K562 (cell line): ENCODE data around the gene SHFL. TPM values are rescaled to one million over a fixed set of nuclear protein-coding genes. Genes with fewer than 3 reads are reported as not detected.

Experiments used
- FOXM1 ChIP-seq, 2 experiments: fragments of 450-650 bp in 1 of 2; sonication (generic) in 1 of 2; formaldehyde crosslinking in 1 of 2; IDR thresholded peaks; 2 replicates each; pipeline versions ENCODE4 v1.6.1 to v1.9.0; 2017 to 2022; ENCODE audit warnings: low read depth in 2 of 2, mild to moderate bottlenecking in 2 of 2, missing genetic modification reagents in 1 of 2, moderate library complexity in 1 of 2
- RBM17 ChIP-seq: fragments of 200-400 bp; formaldehyde crosslinking; IDR thresholded peaks from 2 replicates; pipeline ENCODE4 v1.6.1; 2017; ENCODE audit warnings: low read depth, mild to moderate bottlenecking, low read length, borderline replicate concordance
- SIX5 ChIP-seq, 2 experiments: IDR thresholded peaks; 2 replicates each; pipeline ENCODE4 v1.6.1; 2011; ENCODE audit warnings: low read length in 2 of 2, borderline replicate concordance in 1 of 2, low read depth in 1 of 2, mild to moderate bottlenecking in 1 of 2, moderate library complexity in 1 of 2; ENCODE audit not compliant: insufficient read depth in 1 of 2
- XRCC3 ChIP-seq: fragments of 450-650 bp; IDR thresholded peaks from 2 replicates; pipeline ENCODE4 v1.6.1; 2017; ENCODE audit warnings: mild to moderate bottlenecking, moderate library complexity
- ZNF140 ChIP-seq: fragments of 250-450 bp; sonication (Bioruptor Pico); IDR thresholded peaks from 2 replicates; pipeline ENCODE4 v1.8.0; 2021; ENCODE audit warnings: moderate library complexity, mild to moderate bottlenecking, inconsistent platforms
- ZNF143 ChIP-seq: sonication (generic); formaldehyde crosslinking; IDR thresholded peaks from 2 replicates; pipeline ENCODE4 v1.9.0; 2022; ENCODE audit warnings: mild to moderate bottlenecking, missing genetic modification reagents
- ZNF197 ChIP-seq: fragments of 200-800 bp; sonication (Bioruptor generic); IDR thresholded peaks from 2 replicates; pipeline ENCODE4 v1.6.1; 2016; ENCODE audit warnings: low read depth, missing genetic modification characterization, missing compliant biosample characterization
- ZNF280A ChIP-seq: fragments of 450-650 bp; IDR thresholded peaks from 2 replicates; pipeline ENCODE4 v1.6.1; 2018; ENCODE audit warnings: mild to moderate bottlenecking, low read depth; ENCODE audit not compliant: partially characterized antibody
- ZNF318 ChIP-seq, 2 experiments: fragments of 450-650 bp; IDR thresholded peaks; 2 replicates each; pipeline ENCODE4 v1.6.1; 2016; ENCODE audit warnings: mild to moderate bottlenecking in 2 of 2, borderline replicate concordance in 1 of 2, low read depth in 1 of 2, moderate library complexity in 1 of 2
- polyA plus RNA-seq, 8 experiments: library from polyadenylated mRNA; depleted of rRNA in 4 of 8; stranded (reverse) in 5 of 8; unstranded in 3 of 8; fragments of >200 nt; fragmentation: Nextera tagmentation in 2 of 8; fragmentation: Illumina TruSeq in 1 of 8; extraction: Ambion mirVana in 2 of 8; extraction: Trizol in 1 of 8; gene quantifications; 2 replicates each; pipeline versions ENCODE4 v1.2.1 to v1.2.3, GENCODE V29; 2011 to 2014; ENCODE audit warnings: inconsistent platforms in 1 of 8, missing spikeins in 1 of 8
- total RNA-seq, 7 experiments: library from RNA; depleted of rRNA in 6 of 7; stranded (reverse); fragments of >200 nt in 6 of 7; fragmentation: Illumina TruSeq in 2 of 7; extraction: Trizol in 2 of 7; gene quantifications; 2 replicates each; pipeline versions ENCODE4 v1.2.1 to v1.2.3, GENCODE V29; 2011 to 2021; ENCODE audit warnings: low replicate concordance in 1 of 7

Gene SHFL
- total and polyA plus RNA-seq, 9 of the 15 experiments (the other 6 are each of a cell fraction or from before 2014, with no cell fraction given): 1.5 to 25.7 (median 13.0) TPM

- TF ChIP-seq FOXM1 (IDR thresholded peaks at IDR 0.05; ENCODE audit: low read depth) (no peak), FOXM1 (CRISPR knock-in tag; IDR thresholded peaks at IDR 0.05; ENCODE audit: low read depth) (no peak), ZNF140 (CRISPR knock-in tag) (no peak), RBM17 (no peak), ZNF143 (CRISPR knock-in tag) (peak; percentile 73), ZNF318 (IDR thresholded peaks at IDR 0.05; ENCODE audit: borderline replicate concordance in 1 of 2, low read depth in 1 of 2) (no peak), SIX5 (IDR thresholded peaks at IDR 0.05; ENCODE audit: borderline replicate concordance in 1 of 2, insufficient read depth in 1 of 2, low read depth in 1 of 2, low read length in 2 of 2) (peak; percentile 27 to 53; a peak in 1 of 4 replicates), XRCC3 (no peak), ZNF197 (CRISPR knock-in tag) (no peak), ZNF280A (no peak)
- TF ChIP-seq, all 486 proteins: peak for 4
These were observed 40.7 kb upstream of the SHFL start (continued) for GRCh38 chr19:10045371-10045770.
